Muscle of arm (tissue), 12 donors: ENCODE results near the gene SERPINE2. TPM values are rescaled to one million over a fixed set of nuclear protein-coding genes. Genes with fewer than 3 reads are reported as not detected.
"Not testable (repeated sequence)": the region's sequence is repeated elsewhere in the genome, so short reads cannot be mapped to it uniquely, and the experiment has no call there.

Experiments
- DNase-seq: peaks from one replicate; pipeline ENCODE4 v3.0.0-alpha.2; 2013
- polyA plus RNA-seq, 12 donors: library from polyadenylated mRNA; unstranded; fragments of 120-200 nt; gene quantifications; one replicate each; pipeline ENCODE4 v1.2.1, GENCODE V29; 2013; ENCODE audit not compliant: insufficient read length in 12 of 12

Gene SERPINE2
- polyA plus RNA-seq, 12 donors, result 78.4 to 128 (median 89.2) TPM; not detected in 1

- peak; percentile 91 for DNase-seq
These were observed 94.2 kb downstream of the SERPINE2 start, which contains the start of gene WDFY1 for GRCh38 chr2:223944703-223945531. TSS of gene WDFY1 (minus strand) at chr2:223945335. CDS start at chr2:223945284, 51 bp downstream.

- DNase-seq, result peak; percentile 35
These were observed 94.9 kb downstream of the SERPINE2 start for GRCh38 chr2:223944166-223944702.

GRCh38 chr2:223943561-223944008, 95.5 kb downstream of the SERPINE2 start:
- DNase-seq, result peak; percentile 26

GRCh38 chr2:223943135-223943534, 96.0 kb downstream of the SERPINE2 start:
- no peak for DNase-seq

GRCh38 chr2:223941579-223942277, 97.4 kb downstream of the SERPINE2 start:
- no peak for DNase-seq

- not testable (repeated sequence) for DNase-seq
These were observed 99.6 kb downstream of the SERPINE2 start for GRCh38 chr2:223939438-223939837.

GRCh38 chr2:223937535-223937934, 101.6 kb downstream of the SERPINE2 start:
- DNase-seq, result no peak

GRCh38 chr2:223936862-223937326, 102.2 kb downstream of the SERPINE2 start:
- DNase-seq, result no peak

- no peak for DNase-seq
These were observed 103.5 kb downstream of the SERPINE2 start for GRCh38 chr2:223935459-223936125.

- DNase-seq, result no peak
These were observed 104.2 kb downstream of the SERPINE2 start for GRCh38 chr2:223934870-223935269.

- DNase-seq, result peak; percentile 31
These were observed 106.0 kb downstream of the SERPINE2 start for GRCh38 chr2:223932816-223933800.

- DNase-seq, result no peak
These were observed 108.7 kb downstream of the SERPINE2 start for GRCh38 chr2:223930103-223930976.

- DNase-seq, result no peak
These were observed 109.4 kb downstream of the SERPINE2 start for GRCh38 chr2:223929571-223930102.

GRCh38 chr2:223928113-223929006, 110.7 kb downstream of the SERPINE2 start:
- DNase-seq, result no peak

- no peak for DNase-seq
These were observed 114.0 kb downstream of the SERPINE2 start for GRCh38 chr2:223925106-223925505.
